HG03159 (cell line): ENCODE results near the gene SLC27A5.
"Not testable (repeated sequence)": the region's sequence is repeated elsewhere in the genome, so short reads cannot be mapped to it uniquely, and the experiment has no call there.

ENCODE experiments used
- ATAC-seq: cut with Tn5 transposase; IDR thresholded peaks from one replicate; pipeline ENCODE4 v1.9.1; 2021; ENCODE audit warnings: mild to moderate bottlenecking, moderate library complexity; ENCODE audit not compliant: unreplicated experiment

Gene SLC27A5

DNA sequence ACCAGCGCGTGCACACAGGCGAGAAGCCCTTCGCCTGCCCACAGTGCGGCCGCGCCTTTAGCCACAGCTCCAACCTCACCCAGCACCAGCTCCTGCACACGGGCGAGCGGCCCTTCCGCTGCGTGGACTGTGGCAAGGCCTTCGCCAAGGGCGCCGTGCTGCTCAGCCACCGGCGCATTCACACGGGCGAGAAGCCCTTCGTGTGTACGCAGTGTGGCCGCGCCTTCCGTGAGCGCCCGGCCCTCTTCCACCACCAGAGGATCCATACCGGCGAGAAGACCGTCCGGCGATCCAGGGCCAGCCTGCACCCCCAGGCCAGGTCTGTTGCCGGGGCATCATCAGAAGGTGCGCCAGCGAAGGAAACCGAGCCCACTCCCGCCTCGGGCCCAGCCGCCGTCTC is 40.1 kb downstream of the SLC27A5 start:
- no peak for ATAC-seq

- ATAC-seq, result not testable (repeated sequence)
Measured at GRCh38 chr19:58470837-58471543, 40.8 kb downstream of the SLC27A5 start.

DNA sequence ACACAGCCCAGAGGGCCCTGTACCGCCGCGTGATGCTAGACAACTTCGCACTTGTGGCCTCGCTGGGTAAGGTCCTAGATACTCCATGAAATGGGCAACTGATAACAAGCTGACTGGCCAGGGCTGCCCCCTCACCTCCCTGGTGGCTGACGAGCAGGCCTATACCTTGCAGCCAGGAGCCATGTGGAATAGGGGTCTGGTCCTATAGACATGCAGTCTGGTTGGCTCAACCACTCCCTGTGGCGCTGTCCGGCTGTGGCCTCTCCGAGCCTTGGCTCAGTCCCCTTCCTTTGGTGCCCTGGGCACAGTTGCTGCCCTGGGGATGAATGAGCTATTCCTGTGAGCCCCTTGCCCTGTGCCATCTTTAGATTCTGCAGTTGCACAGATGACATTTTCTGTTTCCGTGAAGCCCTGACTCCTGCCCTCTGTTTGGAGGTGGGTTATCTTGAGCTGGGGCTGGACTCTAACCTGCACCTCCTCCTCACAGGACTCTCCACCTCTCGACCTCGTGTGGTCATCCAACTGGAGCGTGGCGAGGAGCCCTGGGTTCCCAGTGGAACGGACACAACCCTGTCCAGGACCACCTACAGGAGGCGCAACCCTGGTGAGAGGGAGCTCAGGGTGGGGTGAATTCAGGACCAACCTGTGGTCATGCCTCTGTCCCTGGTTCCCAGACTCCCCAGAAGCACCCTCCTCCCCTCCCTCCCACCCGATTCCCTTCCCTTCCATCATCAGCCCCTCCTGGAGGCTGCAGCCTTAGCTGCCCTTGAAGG is 42.4 kb downstream of the SLC27A5 start:
- no peak for ATAC-seq

DNA sequence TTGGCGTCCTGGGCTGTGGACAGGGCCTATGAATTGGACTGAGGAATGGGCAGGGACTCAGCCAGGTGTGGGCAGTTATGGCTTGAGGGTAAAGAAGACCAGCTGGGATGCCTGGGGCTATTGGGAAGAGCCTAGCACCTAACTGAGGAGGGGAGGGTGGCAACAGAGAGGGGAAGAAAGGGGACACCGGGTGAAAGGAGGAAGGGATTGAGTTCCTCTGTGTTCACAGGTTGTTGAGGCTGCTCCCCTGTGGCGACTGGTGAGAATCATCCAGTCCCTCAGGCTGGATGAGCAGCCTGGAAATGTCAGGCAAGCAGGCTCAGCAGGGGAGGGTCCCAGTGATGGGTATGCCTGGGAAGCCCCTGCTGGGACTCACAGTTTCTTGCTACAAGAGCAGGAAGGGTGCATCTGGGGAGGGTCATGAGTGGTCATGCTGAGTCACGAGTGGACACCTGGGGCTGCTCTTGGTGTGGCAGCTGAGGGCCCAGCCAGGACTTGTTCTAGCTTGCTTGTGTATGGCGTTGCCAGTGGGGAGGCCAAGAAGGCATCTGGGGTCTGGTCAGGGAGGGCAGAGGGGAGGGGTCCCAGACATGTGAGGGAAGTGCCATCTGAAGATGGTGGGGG is 43.5 kb downstream of the SLC27A5 start:
- no peak for ATAC-seq

- peak; percentile 81 for ATAC-seq
Measured at GRCh38 chr19:58466760-58467589, 44.8 kb downstream of the SLC27A5 start, which contains the start of gene ZNF324. Gene ZNF324, plus strand, starts transcription at chr19:58467080. Its CDS starts 2,106 bp downstream, at chr19:58469186.

DNA sequence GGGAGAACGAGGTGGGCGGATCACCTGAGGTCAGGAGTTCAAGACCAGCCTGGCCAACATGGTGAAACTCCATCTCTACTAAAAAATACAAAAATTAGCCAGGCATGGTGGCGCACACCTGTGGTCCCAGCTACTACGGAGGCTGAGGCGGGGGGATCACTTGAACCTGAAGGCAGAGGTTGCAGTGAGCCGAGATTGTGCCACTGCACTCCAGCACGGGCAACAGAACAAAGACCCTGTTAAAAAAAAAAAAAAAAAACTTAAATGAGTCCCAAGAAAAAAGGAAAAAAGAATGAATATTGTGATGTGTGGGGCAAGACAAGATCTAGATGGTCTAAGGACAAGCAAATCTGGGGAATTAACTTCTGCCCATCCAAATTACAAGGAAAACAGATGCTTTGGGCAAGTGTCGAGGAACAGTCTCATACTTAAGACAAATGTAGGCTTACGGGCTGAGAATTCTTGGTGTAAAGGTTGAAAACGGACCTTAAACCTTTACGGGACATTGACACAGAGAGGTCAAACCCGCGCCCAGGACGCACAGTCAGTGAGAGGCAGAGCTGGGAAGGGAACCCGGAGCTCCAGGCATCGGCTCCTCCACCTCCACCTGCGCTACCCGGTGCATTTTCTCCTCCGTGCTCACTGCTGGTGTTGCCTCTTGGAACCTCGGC is 45.6 kb downstream of the SLC27A5 start:
- ATAC-seq, result peak; percentile 19

GRCh38 chr19:58460039-58460438 is 51.8 kb downstream of the SLC27A5 start:
- ATAC-seq, result no peak

DNA sequence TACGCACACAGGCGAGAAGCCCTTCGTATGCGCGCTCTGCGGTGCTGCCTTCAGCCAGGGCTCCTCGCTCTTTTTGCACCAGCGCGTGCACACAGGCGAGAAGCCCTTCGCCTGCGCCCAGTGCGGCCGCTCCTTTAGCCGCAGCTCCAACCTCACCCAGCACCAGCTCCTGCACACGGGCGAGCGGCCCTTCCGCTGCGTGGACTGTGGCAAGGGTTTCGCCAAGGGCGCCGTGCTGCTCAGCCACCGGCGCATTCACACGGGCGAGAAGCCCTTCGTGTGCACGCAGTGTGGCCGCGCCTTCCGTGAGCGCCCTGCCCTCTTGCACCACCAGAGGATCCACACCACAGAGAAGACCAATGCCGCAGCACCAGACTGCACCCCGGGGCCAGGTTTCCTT is 55.7 kb downstream of the SLC27A5 start:
- ATAC-seq, result no peak

DNA sequence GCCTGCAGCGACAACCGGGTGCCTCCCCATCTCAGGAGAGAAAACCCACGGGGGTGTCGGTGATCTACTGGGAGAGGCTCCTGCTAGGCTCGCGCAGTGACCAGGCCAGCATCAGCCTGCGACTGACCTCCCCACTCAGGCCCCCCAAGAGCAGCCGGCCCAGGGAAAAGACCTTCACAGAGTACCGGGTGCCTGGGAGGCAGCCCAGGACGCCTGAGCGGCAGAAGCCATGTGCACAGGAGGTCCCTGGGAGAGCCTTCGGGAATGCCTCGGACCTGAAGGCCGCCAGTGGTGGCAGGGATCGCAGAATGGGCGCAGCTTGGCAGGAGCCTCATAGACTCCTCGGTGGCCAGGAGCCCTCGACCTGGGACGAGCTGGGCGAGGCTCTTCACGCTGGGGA is 56.5 kb downstream of the SLC27A5 start:
- no peak for ATAC-seq

DNA sequence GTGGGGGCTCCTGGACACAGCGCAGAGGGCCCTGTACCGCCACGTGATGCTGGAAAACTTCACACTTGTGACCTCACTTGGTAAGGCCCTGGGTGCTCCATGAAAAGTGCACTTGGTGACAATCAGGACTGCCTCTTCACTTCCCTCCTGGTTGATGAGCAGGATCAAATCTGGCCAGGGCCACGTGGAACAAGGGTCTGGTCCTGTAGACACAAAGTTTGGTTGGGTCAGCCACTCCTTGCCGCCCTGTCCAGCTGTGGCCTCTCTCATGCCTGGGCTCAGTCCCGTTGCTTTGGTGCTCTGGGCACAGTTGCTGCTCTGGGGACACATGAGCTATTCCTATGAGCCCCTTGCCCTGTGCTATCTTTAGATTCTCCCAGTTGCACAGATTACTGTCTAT is 58.0 kb downstream of the SLC27A5 start:
- ATAC-seq, result no peak

DNA sequence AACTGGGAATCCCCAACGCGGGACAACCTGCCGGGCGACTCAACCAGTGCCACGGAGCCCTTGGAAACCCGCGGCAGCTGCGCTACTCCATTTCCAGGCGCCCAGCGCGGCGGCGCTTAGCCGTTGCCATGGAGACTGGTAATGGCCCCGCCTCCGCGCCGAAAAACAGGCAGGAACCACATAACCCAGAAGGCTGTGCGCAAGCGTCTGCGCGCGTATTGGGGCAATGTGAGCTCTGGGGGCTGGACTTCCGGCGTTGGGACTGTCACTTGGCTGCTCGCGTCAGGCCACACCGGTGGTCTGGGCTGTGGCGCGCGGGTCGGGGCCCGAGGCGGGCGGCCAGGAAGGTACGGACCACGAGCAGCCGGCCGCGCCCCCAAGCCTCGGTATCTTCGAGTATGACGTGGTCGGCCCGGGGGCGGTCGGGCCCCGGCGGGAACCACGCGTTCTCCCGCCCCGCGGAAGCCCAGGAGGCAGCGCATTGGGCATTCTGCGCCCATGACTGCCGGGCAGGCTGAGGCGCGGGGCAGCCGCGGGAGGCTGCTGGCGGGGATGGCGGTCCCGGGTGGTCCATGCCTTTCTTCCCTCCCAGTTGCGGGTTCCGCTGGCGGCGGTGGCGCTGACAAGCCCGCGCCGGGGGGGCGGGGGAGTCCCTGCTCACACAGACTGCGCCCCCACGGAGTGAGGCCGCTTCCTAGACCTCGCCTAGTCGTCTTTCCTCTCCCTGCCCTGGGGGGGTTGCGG is 60.3 kb downstream of the SLC27A5 start, which contains the start of gene ZNF324B:
Gene ZNF324B, plus strand, starts transcription at position 265 of the 744 bp plus-strand sequence. CDS start 2,080 bp downstream, outside the sequence.
- ATAC-seq, result peak; percentile 91

DNA sequence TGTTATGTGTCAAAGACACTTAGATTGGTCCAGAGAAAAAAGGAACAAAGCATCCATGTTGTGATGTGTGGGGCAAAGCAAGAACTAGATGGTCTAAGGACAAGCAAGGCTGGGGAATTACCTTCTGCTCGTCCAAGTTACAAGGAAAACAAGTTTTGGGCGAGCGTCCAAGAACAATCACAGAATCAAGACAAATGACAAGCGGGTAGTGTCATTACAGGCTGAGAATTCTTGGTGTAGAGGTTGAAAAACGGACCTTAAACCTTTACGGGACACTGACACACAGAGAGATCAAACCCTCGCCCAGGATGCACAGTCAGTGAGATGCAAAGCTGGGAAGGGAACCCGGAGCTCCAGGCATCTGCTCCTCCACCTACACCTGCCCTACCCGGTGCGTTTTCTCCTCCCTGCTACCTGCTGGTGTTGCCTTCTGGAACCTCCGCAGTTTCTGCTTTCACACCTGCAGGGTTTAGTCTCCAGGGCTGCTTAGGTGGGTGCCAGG is 60.9 kb downstream of the SLC27A5 start:
- ATAC-seq, result peak; percentile 12

- ATAC-seq, result not testable (repeated sequence)
Measured at GRCh38 chr19:58449980-58450379, 61.8 kb downstream of the SLC27A5 start.

DNA sequence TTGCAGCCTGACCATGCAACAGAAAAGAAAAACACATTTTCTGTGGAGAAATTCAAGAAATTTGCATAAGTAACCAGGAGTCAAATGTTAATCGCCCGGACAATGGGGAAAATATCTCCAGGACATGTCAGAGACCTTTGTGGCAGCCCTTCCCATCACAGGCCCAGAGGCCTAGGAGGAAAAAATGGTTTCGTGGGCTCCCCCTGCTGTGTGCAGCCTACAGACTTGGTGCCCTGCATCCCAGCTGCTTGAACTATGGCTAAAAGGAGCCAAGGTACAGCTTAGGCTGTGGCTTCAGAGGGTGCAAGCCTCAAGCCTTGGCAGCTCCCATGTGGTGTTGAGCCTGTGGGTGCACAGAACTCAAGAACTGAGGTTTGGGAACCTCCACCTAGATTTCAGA is 62.9 kb downstream of the SLC27A5 start:
- ATAC-seq, result not testable (repeated sequence)
